PFSK-1 (cell line): Measurements from ENCODE around the gene GAS6.

ENCODE experiments used
- POLR2AphosphoS5 ChIP-seq: IDR thresholded peaks from 2 replicates; pipeline ENCODE4 v1.6.1; 2012; ENCODE audit warnings: low read depth, mild to moderate bottlenecking, control low read depth, low read length, moderate library complexity
- TAF1 ChIP-seq: IDR thresholded peaks from 2 replicates; pipeline ENCODE4 v1.6.1; 2012; ENCODE audit warnings: low read length, control low read depth, borderline replicate concordance; ENCODE audit not compliant: insufficient read depth

- TF ChIP-seq POLR2AphosphoS5 (no peak), TAF1 (no peak)
Measured at GRCh38 chr13:113771709-113772331, 92.1 kb downstream of the GAS6 start.
